BLaER1 (cell line): ENCODE data around the gene S100A6.
"Not testable (repeated sequence)": the region's sequence is repeated elsewhere in the genome, so short reads cannot be mapped to it uniquely, and the experiment has no call there.

Experiments used
- H3K27ac ChIP-seq: shearing (Covaris generic); formaldehyde crosslinking; 2 replicates; pipeline ENCODE4 v1.8.1; 2022
- H3K27me3 ChIP-seq: shearing (Covaris generic); formaldehyde crosslinking; 2 replicates; pipeline ENCODE4 v1.8.1; 2022
- H3K36me3 ChIP-seq: shearing (Covaris generic); formaldehyde crosslinking; 2 replicates; pipeline ENCODE4 v1.8.1; 2022
- H3K4me1 ChIP-seq: shearing (Covaris generic); formaldehyde crosslinking; 2 replicates; pipeline ENCODE4 v1.8.1; 2022
- H3K4me2 ChIP-seq: shearing (Covaris generic); formaldehyde crosslinking; 2 replicates; pipeline ENCODE4 v1.8.1; 2022
- H3K4me3 ChIP-seq: shearing (Covaris generic); formaldehyde crosslinking; 2 replicates; pipeline ENCODE4 v1.8.1; 2022
- H3K9ac ChIP-seq: shearing (Covaris generic); formaldehyde crosslinking; 2 replicates; pipeline ENCODE4 v1.8.1; 2022
- H3K9me3 ChIP-seq: shearing (Covaris generic); formaldehyde crosslinking; 2 replicates; pipeline ENCODE4 v1.8.1; 2022
- H4K20me1 ChIP-seq: shearing (Covaris generic); formaldehyde crosslinking; 2 replicates; pipeline ENCODE4 v1.8.1; 2022
- Cebpa-rat ChIP-seq: shearing (Covaris generic); IDR thresholded peaks from 2 replicates; pipeline ENCODE4 v1.8.1; 2022

Gene S100A6

GRCh38 chr1:153531638-153532037 lies 4.2 kb downstream of the S100A6 start:
- Histone ChIP-seq H3K27ac (no peak overlapping the region), H3K36me3 (no peaks in the 10 kb centered on the region), H3K9ac (no peak overlapping the region), H3K4me3 (no peak overlapping the region), H3K9me3 (no peaks in the 10 kb centered on the region), H3K4me2 (peak overlapping the region; percentile 58; the same call in 1 of the 2 replicates), H3K4me1 (peaks cover 36% of the 10 kb centered on the region), H3K27me3 (peaks cover 16% of the 10 kb centered on the region), H4K20me1 (no peaks in the 10 kb centered on the region)
- no peak for TF ChIP-seq Cebpa-rat

DNA sequence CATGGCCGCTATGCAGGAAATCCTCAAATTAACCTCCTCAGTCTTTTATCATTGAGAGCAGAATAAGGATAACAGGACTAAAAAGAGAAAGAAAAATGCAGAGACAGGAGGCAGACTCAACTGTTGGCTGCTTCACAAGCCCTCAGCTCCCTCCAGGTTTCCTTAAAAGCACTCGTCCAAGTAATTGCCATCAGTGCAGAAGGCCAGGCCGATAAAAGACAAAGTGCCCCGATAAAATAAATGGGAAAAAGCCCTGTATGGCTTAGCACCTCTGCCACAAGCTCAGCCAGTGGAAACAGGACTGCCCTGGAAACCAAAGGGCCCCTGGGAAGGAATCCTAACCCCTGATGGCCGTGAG lies 8.1 kb downstream of the S100A6 start:
- H4K20me1 ChIP-seq, result no peaks in the 10 kb centered on the region
- no peak overlapping the region for H3K4me2 ChIP-seq
- H3K9ac ChIP-seq, result no peak overlapping the region
- peaks cover 11% of the 10 kb centered on the region for H3K4me1 ChIP-seq
- H3K4me3 ChIP-seq, result no peak overlapping the region
- no peak overlapping the region for H3K27ac ChIP-seq
- no peak for TF ChIP-seq Cebpa-rat
- no peaks in the 10 kb centered on the region for H3K27me3 ChIP-seq
- H3K36me3 ChIP-seq, result no peaks in the 10 kb centered on the region
- no peaks in the 10 kb centered on the region for H3K9me3 ChIP-seq

DNA sequence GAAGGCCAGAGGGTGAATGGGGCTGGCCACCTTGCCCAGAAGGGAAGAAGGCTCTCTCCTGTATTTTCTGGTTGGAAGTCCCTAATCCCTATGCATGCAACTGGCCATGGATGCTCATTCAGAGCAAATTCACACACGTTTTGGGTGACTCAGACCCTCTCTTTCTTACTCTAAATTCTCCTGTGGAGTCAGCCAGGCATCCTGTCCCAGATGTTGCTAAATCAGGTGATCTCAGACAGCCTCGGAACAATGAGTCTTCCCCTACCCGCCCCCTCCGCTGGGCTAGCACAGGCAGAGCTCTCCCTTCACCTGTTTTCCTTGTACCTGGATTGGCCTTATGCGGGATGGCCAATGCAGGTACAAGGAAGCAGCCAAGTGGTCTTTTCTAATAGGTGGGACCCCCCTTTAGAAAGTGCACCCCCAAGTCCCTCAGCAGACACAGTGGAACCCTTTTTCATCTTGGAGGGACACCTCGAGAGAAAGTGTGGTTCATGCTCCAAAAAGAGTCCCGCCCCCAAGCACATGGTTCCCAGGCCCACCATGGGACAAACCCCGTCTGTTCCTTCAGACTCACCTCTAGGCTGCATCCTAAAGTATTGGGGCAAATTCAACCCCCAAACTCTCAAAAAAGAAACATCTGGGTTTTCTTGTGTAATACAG lies 8.6 kb downstream of the S100A6 start:
- Histone ChIP-seq H3K4me2 (no peak overlapping the region), H3K27me3 (no peaks in the 10 kb centered on the region), H3K9me3 (no peaks in the 10 kb centered on the region), H3K27ac (no peak overlapping the region), H3K4me1 (peaks cover 5% of the 10 kb centered on the region), H3K9ac (no peak overlapping the region), H3K4me3 (no peak overlapping the region), H4K20me1 (no peaks in the 10 kb centered on the region), H3K36me3 (no peaks in the 10 kb centered on the region)
- no peak for TF ChIP-seq Cebpa-rat

- no peaks in the 10 kb centered on the region for H3K36me3 ChIP-seq
- H3K27me3 ChIP-seq, result no peaks in the 10 kb centered on the region
- no peaks in the 10 kb centered on the region for H4K20me1 ChIP-seq
- H3K4me3 ChIP-seq, result no peak overlapping the region
- no peak for TF ChIP-seq Cebpa-rat
- no peaks in the 10 kb centered on the region for H3K4me1 ChIP-seq
- H3K4me2 ChIP-seq, result no peak overlapping the region
- H3K9ac ChIP-seq, result no peak overlapping the region
- H3K9me3 ChIP-seq, result no peaks in the 10 kb centered on the region
- H3K27ac ChIP-seq, result no peak overlapping the region
Measured at GRCh38 chr1:153526132-153526543, 9.7 kb downstream of the S100A6 start.

DNA sequence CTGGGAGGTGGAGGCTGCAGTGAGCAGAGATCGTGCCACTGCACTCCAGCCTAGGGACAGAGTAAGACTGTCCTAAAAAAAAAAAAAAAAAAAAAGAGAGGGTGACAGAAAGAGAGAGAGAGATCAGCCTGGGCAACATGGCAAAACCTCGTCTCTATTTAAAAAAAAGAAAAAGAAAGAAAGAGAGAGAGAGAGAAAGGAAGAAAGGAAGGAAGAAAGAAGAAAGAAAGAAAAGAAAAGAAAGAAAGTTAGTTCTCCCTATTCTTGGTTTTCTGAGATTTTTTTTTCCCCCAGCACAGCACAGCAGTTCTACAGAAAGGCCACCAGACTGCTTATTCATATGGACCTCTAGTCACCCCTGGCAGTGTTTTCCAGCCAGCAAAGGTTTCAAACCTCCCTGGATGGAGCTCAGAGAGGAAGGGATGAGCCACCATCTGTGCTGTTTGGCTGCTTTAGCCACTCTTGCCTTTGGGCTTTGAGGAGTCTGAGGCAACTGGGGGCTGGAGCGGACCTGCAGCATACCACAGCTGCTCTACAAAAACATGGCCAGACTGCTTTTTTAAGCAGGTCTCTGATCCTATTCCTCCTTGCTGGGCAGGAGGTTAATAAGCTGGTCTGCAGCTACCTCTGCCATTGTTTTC lies 10.6 kb downstream of the S100A6 start:
- no peak overlapping the region for H3K27ac ChIP-seq
- no peak overlapping the region for H3K9ac ChIP-seq
- H3K36me3 ChIP-seq, result no peaks in the 10 kb centered on the region
- H3K4me3 ChIP-seq, result no peak overlapping the region
- no peaks in the 10 kb centered on the region for H3K4me1 ChIP-seq
- H3K27me3 ChIP-seq, result no peaks in the 10 kb centered on the region
- TF ChIP-seq Cebpa-rat, result no peak
- H3K9me3 ChIP-seq, result no peaks in the 10 kb centered on the region
- H3K4me2 ChIP-seq, result no peak overlapping the region
- no peaks in the 10 kb centered on the region for H4K20me1 ChIP-seq

- H3K4me3 ChIP-seq, H3K36me3 ChIP-seq, H3K9me3 ChIP-seq, H3K4me2 ChIP-seq, H3K9ac ChIP-seq, H4K20me1 ChIP-seq, H3K27me3 ChIP-seq, H3K27ac ChIP-seq: not testable (repeated sequence)
- H3K4me1 ChIP-seq, result peaks cover 13% of the 10 kb centered on the region
Measured at GRCh38 chr1:153522353-153523048, 13.3 kb downstream of the S100A6 start.

DNA sequence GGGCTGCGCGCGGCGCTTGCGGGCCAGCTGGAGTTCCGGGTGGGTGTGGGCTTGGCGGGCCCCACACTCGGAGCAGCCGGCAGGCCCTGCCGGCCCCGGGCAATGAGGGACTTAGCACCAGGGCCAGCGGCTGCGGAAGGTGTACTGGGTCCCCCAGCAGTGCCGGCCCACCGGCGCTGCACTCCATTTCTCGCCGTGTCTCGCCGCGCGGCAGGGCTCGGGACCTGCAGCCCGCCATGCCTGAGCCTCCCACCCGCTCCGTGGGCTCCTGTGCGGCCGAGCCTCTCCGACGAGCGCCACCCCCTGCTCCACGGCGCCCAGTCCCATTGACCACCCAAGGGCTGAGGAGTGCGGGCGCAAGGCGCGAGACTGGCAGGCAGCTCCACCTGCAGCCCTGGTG lies 14.0 kb downstream of the S100A6 start:
- not testable (repeated sequence) for H3K9me3 ChIP-seq, H3K4me2 ChIP-seq, H3K4me3 ChIP-seq, H3K9ac ChIP-seq, H3K27me3 ChIP-seq, H3K27ac ChIP-seq, H3K36me3 ChIP-seq, H4K20me1 ChIP-seq
- H3K4me1 ChIP-seq, result peaks cover 13% of the 10 kb centered on the region

GRCh38 chr1:153520818-153521476 lies 14.8 kb downstream of the S100A6 start:
- no peak overlapping the region for H3K4me3 ChIP-seq
- no peaks in the 10 kb centered on the region for H3K9me3 ChIP-seq
- H3K4me2 ChIP-seq, result no peak overlapping the region
- no peak overlapping the region for H3K27ac ChIP-seq
- no peak overlapping the region for H3K9ac ChIP-seq
- H3K36me3 ChIP-seq, result no peaks in the 10 kb centered on the region
- TF ChIP-seq Cebpa-rat, result no peak
- no peaks in the 10 kb centered on the region for H3K27me3 ChIP-seq
- peaks cover 15% of the 10 kb centered on the region for H3K4me1 ChIP-seq
- H4K20me1 ChIP-seq, result no peaks in the 10 kb centered on the region

DNA sequence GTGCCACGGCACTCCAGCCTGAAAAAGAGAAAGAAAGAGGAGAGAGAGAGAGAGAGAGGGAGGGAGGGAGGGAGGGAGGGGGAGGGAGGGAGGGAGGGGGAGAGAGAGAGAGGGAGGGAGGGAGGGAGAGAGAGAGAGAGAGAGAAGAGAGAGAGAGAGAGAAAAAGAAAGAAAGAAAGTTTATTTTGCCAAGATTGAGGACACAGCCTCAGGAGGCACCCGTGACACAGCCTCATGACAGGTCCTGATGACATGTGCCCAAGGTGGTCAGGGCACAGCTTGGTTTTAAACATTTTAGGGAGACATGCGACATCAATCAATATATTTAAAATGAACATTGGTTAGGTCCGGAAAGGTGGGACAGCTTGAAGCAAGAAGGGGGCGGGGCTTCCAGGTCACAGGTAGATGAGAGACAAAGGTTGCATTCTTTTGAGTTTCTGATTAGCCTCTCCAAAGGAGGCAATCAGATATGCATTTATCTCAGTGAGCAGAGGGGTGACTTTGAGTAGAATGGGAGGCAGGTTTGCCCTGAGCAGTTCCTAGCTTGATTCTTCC lies 15.6 kb downstream of the S100A6 start:
- not testable (repeated sequence) for H3K4me2 ChIP-seq, H4K20me1 ChIP-seq, H3K36me3 ChIP-seq, H3K9me3 ChIP-seq, H3K4me3 ChIP-seq, H3K27ac ChIP-seq, H3K9ac ChIP-seq, H3K27me3 ChIP-seq
- H3K4me1 ChIP-seq, result peaks cover 23% of the 10 kb centered on the region

DNA sequence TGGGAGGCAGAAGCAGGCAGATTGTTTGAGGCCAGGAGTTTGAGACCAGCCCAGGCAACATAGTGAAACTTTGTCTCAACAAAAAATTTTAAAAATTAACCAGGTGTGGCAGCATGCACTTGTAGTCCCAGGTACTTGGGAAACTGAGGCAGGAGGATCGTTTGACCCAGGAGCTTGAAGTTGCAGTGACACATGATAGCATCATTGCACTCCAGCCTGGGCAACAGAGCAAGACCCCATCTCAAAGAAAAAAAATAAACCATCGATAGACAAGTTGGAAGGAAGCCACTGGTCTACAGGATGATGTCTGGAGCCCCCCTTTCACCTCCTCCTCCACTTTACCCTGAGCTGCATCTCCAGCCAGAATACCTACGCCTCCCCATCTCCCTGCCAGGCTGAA lies 16.5 kb downstream of the S100A6 start:
- Histone ChIP-seq H3K4me1 (peaks cover 27% of the 10 kb centered on the region), H3K36me3 (no peaks in the 10 kb centered on the region), H3K27ac (no peak overlapping the region), H4K20me1 (no peaks in the 10 kb centered on the region), H3K4me3 (no peak overlapping the region), H3K9ac (no peak overlapping the region), H3K27me3 (no peaks in the 10 kb centered on the region), H3K4me2 (no peak overlapping the region), H3K9me3 (no peaks in the 10 kb centered on the region)
- no peak for TF ChIP-seq Cebpa-rat
